SH-SY5Y (cell line): Measurements from ENCODE around the gene RAMP3.

Source experiments
- GATA2 ChIP-seq: IDR thresholded peaks from 2 replicates; pipeline ENCODE4 v1.6.1; 2011; ENCODE audit warnings: mild to moderate bottlenecking, low read depth, low read length
- GATA3 ChIP-seq: IDR thresholded peaks from 2 replicates; pipeline ENCODE4 v1.6.1; 2011; ENCODE audit warnings: low read depth, mild to moderate bottlenecking, low read length, moderate library complexity

DNA sequence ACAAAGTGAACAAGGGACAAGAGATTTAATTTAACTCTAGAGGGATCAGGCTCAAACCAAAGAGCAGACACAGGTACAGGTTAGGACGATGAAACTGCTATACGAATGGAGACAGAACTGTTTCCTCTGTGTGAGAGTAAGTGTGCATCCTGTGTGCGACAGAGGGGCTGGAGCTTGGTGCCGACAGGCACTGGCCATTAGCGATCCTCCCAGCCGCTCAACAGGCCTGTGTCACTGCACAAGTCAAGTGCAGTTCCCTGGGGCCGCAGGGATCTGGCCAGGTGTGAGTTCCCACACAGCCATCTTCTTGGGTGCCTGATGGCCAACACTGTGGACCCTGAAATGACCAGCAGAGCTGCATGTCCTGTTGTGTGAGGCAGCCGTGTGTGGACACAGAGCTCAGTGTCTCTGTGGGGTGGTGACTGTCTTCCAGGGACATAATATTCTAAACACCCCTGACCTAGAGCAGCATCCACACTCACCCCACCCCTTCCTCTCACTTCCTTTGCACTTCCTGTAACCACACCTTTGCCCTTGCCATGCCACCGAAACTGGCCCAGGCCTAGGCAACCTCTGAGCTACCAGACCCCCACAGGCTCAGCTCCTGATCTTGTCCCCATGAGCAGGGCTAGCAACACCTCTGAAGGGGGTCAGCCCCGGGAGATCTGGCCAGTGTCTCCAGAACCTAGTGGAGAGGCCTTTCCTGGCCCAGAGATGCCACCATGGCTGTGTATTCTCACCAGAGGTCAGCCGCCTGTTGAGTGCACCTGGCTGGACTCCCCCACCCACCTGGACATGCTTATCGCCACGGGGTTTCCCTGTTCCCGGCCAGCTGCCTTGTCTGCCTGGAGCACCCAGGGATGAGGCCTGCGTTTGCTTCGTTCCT is 34.4 kb upstream of the RAMP3 start:
- TF ChIP-seq GATA3 (no peak), GATA2 (no peak)
